T-helper 2 cell (primary cell): ENCODE results near the gene SUGCT.
"Not testable (repeated sequence)": the region's sequence is repeated elsewhere in the genome, so short reads cannot be mapped to it uniquely, and the experiment has no call there.

Source experiments
- DNase-seq, 5 experiments: peaks; one replicate each; pipeline versions ENCODE4 v3.0.0 to v3.0.0-alpha.2; 2012 to 2022

Gene SUGCT

GRCh38 chr7:40331915-40332314 is 197.1 kb downstream of the SUGCT start:
- DNase-seq, result no peak

- no peak for DNase-seq
Measured at GRCh38 chr7:40332516-40332915, 197.7 kb downstream of the SUGCT start.

- DNase-seq, result no peak
Measured at GRCh38 chr7:40341836-40342235, 207.0 kb downstream of the SUGCT start.

- no peak for DNase-seq
Measured at GRCh38 chr7:40346554-40346953, 211.7 kb downstream of the SUGCT start.

GRCh38 chr7:40348126-40348728 is 213.4 kb downstream of the SUGCT start:
- no peak for DNase-seq

- no peak for DNase-seq
Measured at GRCh38 chr7:40350100-40350499, 215.3 kb downstream of the SUGCT start.

- no peak for DNase-seq
Measured at GRCh38 chr7:40354711-40355110, 219.9 kb downstream of the SUGCT start.

- DNase-seq, result no peak
Measured at GRCh38 chr7:40356312-40356711, 221.5 kb downstream of the SUGCT start.

GRCh38 chr7:40356871-40357709 is 222.3 kb downstream of the SUGCT start:
- no peak for DNase-seq

- no peak for DNase-seq
Measured at GRCh38 chr7:40369641-40370277, 235.0 kb downstream of the SUGCT start.

- DNase-seq, result no peak
Measured at GRCh38 chr7:40371806-40372440, 237.1 kb downstream of the SUGCT start.

GRCh38 chr7:40374575-40374974 is 239.8 kb downstream of the SUGCT start:
- no peak for DNase-seq

- DNase-seq, result no peak
Measured at GRCh38 chr7:40380111-40380510, 245.3 kb downstream of the SUGCT start.

GRCh38 chr7:40382145-40382544 is 247.3 kb downstream of the SUGCT start:
- no peak for DNase-seq

GRCh38 chr7:40393660-40394059 is 258.9 kb downstream of the SUGCT start:
- no peak for DNase-seq

GRCh38 chr7:40394400-40394799 is 259.6 kb downstream of the SUGCT start:
- no peak for DNase-seq

GRCh38 chr7:40400525-40400924 is 265.7 kb downstream of the SUGCT start:
- no peak for DNase-seq

- no peak for DNase-seq
Measured at GRCh38 chr7:40401406-40401805, 266.6 kb downstream of the SUGCT start.

GRCh38 chr7:40402661-40403060 is 267.9 kb downstream of the SUGCT start:
- no peak for DNase-seq

GRCh38 chr7:40403703-40404476 is 269.1 kb downstream of the SUGCT start:
- no peak for DNase-seq

- no peak for DNase-seq
Measured at GRCh38 chr7:40405991-40406390, 271.2 kb downstream of the SUGCT start.

- DNase-seq, result no peak
Measured at GRCh38 chr7:40412323-40412722, 277.5 kb downstream of the SUGCT start.

- DNase-seq, result not testable (repeated sequence)
Measured at GRCh38 chr7:40414704-40415103, 279.9 kb downstream of the SUGCT start.
